Activated CD4-positive, alpha-beta T cell treated with anti-CD3 and anti-CD28 coated beads for 48 hours (primary cell): ENCODE measurements around the gene ESRRB.
A peak's percentile ranks its signal among the peaks of the same experiment; 100 is the strongest.

Experiments used
- DNase-seq: peaks from one replicate; pipeline ENCODE4 v3.0.0-alpha.2; 2020

The ESRRB gene

DNA sequence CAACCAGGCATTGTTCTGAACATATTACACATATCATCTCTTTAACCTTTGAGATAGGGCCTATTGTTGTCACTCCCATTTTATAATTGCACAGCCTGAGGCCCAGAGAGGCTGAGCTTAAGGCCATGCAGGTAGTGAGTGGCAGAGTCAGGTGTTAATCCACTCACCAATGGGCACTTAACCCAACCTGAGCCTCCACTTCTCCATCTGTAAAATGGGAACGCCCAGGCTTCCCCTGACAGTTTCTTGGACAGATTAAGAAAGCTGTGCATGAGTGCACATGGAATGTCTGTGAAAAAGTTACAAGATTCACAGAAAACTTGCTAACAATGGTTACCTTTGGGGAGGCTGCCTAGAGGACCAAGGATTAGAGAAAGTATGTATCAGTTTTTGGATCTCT is 32.9 kb downstream of the ESRRB start:
- no peak for DNase-seq

DNA sequence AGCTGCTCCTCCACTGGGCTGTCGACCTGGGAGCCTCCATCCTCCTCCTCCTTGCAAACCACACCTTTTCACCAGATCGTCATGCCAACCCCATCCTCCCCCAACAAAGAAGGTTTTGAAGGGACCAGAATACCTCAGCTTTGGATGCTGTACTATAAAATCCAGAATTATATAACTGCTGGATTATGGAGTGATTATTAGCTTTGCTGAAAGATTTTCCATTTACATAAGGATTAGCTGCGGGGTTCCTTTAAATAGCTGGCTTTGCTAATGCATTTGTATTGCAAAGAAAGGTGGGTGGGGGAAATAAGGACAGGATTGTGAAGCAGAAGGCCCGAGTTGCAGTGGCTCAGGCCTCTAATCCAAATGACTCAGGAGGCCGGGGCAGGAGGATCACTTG is 36.6 kb downstream of the ESRRB start:
- no peak for DNase-seq

DNA sequence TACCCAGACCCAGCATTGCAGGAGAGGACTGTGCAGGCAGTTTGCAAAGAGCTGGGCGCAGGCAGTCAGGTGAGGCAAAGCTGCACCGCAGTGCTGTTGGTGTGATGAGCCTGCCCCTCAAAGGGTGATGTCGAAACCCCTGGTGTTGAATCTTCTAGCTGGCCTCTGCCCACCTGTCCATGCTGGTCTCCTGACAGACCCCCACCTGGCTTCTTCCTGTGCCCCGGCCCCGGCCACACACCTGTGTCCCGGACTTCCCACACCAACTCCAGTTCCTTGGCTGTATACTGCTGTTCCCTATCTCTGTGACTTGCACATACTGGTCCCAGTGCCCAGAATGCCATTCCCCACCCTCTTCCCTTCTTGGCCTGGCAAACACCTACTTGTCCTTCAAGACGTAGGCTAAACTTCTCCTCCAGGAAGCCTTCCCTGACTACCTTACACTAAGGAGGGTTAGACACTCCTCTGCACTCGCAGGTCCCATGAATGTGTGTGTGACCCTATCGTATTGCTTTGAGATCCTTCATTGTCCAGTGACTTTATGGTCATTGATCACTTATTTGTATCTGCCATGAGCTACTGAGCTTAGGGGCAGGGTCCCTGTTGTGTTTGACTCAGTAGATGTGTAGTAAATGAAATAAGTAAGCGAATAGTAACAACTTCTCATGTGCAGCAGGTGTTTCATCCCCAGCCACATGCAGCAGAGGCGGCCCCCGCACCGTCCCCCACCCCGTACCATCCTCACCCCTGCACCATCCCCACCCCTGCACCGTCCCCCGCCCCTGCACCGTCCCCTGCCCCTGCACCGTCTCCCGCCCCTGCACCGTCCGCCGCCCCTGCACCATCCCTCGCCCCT is 37.4 kb downstream of the ESRRB start:
- no peak for DNase-seq

DNA sequence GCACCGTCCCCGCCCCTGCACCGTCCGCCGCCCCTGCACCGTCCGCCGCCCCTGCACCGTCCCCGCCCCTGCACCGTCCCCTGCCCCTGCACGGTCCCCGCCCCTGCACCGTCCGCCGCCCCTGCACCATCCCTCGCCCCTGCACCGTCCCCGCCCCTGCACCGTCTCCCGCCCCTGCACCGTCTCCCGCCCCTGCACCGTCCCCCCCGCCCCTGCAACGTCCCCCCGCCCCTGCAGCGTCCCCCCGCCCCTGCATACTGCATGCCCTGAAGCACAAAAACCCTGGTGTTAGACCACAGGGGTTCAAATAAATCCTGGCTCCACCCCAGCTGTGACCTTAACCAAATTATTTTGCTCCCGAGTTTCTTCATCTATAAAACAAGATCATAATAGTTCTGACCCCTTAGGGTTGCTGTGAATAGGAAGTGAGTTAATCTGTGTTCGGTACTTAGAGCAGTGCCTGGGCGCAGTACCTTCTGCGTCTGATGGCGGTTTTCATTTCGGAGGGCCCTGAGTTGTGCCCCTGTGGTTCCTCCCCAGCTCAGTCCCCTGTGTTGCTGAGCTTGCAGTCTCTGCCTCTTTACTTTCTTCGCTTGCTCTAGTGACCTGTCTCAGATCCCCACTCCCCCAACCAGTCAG is 38.1 kb downstream of the ESRRB start:
- no peak for DNase-seq

DNA sequence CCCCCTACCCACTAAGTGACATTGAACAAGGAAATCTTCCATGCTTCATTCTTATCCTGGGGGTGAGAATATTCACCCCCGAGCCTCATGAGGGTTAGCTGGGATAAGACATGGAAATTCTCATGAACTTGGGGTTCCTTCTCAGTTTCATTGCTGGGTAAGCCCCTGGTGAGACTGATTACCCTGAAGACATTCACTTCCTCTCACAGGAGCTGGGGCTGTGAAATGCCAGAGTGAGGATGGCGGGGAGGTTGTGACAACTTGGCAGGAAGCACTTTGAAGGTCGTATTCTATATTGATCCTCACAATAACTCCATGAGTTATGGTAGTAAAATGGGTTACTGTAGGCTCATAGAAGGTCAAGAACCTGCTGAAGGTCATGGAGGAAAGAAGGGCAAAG is 43.5 kb downstream of the ESRRB start:
- DNase-seq = no peak

DNA sequence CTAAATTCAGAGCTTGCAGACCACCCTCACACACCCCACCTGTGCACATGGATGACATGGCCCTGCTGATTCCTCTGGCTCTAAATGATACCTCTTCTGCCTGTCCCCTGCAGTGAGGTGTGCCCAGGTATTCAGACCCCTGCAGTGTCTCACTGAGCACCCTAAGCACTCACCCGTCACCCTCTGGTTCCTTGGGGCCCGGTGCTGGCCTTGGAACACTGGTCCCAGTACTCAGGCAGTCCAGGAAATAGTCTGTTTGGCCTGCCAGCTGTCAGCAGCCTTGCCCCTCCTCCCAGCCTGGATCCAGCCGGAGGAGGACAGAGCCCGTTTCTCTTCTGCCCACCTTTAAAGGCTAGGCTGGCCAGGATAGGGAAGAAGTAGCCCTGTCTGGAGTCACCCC is 44.9 kb downstream of the ESRRB start:
- no peak for DNase-seq

DNA sequence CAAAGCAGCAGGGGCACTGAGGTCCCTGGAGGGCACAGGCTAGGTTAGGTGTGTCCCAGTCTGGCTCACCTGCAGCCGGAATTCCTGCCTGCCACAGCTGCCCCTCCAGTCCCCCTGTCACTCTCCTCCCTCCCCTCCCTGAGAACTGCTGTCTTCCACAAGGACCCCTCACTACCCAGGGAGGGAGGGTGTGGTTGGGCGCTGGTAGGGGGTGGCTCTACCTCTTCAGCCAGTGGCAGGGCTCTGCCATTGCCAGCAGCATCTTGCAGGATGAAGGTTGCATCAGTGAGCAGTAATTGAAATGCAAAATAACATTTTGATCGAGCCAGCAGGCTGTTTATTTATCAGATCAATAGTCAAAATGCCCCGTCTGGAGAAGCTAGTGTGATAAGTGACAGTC is 45.7 kb downstream of the ESRRB start:
- DNase-seq = no peak

DNA sequence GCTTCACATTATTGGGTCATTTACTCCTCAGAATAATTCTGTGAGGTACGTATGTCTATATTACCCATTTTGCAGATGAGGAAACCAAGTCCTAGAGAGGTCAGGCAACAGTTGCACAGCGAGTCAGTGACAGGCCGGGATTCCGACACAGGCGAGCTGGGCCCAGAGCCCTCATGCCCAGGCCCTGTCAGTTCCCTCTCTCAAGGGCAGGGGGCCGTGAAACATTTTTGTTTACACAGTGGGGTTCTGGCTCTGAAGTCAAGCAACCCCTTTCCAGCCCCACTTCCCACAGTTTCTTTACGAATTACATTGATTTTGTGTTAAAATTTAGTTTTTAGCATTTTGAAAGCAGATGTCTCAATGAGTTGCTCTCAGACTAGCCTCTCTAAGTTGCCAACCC is 46.7 kb downstream of the ESRRB start:
- no peak for DNase-seq

DNA sequence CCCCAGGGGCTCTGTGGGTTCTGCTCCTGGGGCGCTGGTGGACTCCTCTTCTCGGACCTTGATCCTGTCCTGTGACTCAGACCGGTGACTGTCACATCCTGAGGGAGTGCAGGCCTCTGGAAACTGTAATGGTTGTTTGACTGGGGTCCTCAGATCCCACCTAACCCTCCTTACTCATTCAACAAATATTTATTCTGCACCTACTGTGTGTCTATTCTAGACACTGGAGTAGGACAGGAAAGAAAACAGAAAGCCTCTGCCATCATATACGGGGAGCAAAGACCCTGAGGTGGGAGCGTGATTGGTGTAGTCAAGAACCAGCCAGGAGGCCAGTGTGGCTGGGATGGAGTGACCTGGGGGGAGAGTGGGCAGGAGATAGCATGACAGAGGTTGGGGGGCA is 47.6 kb downstream of the ESRRB start:
- no peak for DNase-seq

DNA sequence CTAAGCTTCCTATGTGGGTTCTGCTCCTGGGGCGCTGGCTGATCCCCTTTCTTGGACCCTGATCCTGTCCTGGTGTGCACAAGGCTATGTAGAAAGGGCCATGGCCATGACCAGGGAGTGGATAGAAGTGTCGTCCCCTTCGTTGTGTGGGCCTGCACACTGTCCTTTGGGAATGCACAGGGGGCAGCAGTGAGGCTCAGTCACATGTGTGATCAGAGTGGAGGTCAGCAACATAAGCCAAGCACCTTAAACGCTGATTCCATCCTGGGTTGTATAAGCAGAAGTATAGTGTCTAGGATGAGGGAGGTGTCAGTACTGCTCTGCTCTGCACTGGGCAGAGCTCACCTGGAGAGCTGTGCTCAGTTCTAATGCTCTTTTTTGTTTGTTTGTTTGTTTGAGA is 48.4 kb downstream of the ESRRB start:
- DNase-seq = no peak

DNA sequence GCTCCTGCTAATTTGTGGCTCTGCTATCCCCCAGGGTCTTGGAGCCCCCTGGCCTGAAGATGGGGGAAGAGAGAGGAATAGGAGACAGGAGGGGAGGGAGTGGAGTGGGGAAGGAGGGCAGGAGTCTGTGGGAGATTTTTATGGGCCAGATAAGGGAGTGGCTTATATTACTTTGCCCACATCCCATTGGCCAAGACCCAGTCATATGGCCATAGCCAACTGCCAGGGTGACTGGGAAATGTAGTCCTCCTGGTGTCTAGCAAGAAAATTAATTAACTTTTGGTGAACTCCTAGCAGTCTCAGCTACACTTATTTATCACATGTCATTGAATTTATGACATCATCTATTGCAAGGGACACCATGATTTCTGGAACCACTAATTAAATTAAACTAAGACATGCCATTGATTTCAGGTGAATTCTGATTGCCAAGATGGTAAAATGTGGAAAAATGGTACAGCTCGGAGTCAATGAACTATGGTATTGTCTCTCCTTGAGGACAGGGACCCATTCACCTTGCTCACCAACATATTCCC is 50.3 kb downstream of the ESRRB start:
- DNase-seq = no peak

DNA sequence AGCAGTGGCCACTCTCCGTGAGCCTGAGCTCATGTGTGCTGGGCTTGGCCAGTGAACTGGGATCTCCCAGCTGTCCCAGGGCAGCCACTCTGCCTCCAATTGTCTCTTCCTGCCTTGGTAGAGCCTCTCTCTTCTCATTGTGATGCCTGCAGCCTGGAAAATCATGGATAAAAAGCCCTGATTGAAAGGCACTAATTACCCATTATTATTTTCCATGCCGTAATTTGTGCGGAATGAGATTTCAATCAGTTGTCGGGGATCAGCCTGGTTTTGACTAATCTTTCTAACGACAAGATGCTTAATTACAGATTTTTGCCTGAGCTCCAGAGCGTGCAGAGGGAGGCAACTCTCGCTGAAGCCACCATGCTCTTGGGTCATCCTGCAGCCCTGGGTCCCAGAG is 52.7 kb downstream of the ESRRB start:
- no peak for DNase-seq

DNA sequence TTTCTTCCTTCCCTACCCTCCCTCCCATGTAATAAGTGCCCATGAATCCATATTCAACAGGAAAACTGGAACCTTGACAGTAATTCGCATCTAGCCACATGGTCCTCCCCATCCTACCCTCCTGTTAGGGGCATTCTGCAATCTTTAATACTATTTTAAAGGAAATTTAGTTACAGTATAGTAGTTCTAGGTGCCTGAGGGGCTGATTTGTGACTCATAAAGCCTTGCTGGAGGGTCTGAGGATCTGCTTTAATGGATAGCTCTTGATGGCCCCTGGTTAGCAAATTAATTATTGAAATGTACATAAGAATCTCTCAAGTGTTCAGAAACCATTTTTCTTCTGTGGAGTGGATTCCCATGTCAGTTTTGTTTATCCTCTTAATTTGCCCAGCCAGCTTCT is 54.1 kb downstream of the ESRRB start:
- no peak for DNase-seq

DNA sequence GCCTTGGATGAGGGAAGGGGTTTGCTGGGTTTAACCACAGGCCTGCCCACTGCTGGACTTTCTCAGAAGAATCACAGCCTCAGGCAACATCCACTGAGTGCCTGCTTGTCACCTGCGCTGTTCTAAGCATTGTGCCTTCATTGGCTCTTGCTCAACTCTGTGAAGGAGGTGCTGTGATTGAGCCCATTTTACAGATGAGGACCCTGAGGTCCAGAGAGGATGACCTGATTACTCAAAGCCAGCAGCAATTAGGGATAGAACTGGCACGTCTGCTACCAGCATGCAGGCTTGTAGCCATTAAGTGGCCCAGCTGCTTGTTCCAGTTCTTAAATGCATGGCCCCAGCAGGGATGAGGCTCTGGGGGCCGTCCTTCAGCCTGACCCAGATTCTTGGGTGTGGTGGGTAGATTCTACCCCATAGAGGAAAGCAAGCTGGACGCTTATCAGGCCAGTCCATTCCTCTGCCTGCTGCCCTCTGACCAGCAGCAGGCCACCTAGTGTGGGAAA is 54.6 kb downstream of the ESRRB start:
- DNase-seq = no peak

DNA sequence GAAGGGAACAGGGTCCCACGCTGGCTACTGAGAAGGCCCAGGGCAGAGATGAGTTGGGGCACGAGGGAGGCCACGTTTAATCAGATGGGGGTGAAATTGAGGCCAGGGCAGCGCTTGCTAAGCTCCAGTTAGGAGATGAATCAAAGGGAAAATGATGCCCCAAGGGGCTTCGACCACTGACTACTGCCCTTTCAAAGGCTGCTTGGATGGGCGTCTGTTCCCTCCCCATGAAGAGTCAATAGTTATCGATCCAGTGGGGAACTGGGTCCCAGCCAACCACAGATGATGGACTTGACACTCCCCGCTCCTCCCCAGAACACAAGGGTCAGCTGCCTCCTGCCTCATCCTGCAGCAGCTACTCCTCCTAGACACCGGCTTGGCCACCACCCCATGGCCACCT is 55.6 kb downstream of the ESRRB start:
- no peak for DNase-seq

DNA sequence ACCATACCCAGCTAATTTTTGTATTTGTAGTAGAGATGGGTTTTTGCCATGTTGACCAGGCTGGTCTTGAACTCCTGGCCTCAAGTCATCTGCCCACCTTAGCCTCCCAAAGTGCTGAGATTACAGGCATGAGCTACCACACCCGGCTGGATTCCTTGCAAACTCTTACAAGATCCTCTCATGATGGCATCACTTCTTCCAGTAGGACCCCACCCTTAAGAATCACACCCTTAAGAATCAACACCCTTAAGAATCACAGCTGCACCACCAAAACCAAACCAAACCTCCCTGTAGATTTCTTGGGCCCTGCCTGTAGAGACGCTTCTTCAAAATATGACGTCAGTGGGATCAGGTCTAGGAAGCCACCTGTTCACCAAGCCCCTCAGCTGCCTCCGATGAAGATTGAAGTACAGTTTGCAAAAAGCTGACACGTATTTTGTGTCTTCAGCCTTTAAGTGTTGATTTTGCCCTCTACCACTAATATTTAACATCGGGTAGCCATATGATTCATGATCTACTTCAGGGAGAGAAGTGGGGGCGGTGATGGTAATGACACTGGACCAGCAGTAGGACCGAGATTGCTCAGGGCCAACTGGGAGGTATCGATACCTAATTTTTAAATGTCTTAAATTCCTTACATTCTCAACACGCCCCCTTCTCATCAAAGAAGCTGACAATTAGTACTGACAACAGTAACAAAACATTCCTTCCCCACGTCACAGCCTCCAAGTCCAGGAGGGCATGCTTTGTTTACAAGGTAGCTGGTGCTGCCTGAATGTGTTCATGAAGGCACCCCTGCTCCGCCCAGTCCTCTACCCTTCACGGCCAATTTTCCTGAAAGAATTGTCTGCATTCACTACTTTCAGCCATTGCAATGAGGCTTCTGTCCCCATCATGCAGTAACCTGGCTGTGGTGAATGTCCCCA is 57.2 kb downstream of the ESRRB start:
- no peak for DNase-seq

DNA sequence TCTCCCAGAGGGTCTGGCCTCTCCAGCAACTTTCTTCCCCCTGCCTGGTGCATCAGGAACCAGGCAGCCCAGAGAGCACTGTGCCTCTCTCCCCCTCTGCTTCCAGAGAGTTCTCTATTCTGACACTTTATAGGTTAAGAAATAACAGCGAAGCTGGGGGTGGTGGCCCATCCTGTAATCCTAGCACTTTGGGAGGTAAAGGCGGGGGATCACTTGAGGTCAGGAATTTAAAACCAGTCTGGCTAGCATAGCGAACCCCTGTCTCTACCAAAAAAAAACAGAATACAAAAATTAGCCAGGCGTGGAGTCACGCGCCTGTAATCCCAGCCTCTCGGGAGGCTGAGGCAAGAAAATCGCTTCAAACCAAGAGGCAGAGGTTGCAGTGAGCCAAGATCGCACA is 58.3 kb downstream of the ESRRB start:
- no peak for DNase-seq

DNA sequence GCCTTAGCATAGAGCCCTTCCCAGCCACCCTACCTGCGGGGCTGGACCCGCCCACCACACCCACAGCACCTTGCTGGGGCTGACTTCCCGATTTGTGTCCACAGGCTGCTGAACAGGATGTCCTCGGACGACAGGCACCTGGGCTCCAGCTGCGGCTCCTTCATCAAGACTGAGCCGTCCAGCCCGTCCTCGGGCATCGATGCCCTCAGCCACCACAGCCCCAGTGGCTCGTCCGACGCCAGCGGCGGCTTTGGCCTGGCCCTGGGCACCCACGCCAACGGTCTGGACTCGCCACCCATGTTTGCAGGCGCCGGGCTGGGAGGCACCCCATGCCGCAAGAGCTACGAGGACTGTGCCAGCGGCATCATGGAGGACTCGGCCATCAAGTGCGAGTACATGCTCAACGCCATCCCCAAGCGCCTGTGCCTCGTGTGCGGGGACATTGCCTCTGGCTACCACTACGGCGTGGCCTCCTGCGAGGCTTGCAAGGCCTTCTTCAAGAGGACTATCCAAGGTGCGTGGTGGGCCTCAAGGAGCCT is 63.4 kb downstream of the ESRRB start:
- no peak for DNase-seq

DNA sequence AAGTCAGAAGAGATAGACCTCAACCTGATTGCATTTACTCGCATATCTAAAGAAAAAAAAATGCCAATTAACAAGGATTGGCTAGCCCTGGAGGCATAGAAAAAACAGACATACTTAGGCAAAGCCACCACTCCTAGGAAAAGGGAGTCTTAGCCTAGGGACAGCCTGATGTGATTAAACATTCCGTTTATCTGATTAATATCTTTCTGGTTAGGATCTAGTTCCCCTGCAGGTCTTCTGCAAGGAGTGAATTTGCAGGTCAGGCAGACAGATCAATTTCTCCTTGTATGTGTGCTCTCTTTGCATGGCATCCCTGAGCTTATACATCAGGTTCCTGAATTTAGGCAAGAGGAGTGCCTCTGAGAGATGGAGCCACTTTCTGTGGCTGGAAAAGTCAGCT is 70.5 kb downstream of the ESRRB start:
- no peak for DNase-seq

DNA sequence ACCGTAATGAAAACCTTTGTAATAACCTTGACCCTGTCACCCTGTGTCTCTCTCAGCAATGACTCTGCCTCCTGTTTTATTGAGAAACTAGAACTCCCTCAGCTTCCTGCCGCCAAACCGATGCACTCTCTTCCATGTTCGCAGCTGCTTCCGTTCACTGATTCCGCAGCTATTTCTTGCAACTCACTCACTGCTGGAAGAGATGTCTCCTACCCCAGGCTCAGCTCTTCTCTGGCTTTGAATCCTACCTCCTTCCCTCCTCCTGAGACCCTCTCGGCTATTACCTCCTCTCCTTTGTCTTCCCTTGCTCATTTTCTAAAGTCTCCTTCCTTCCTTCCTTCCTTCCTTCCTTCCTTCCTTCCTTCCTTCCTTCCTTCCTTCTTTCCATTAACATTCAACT is 71.0 kb downstream of the ESRRB start:
- no peak for DNase-seq

DNA sequence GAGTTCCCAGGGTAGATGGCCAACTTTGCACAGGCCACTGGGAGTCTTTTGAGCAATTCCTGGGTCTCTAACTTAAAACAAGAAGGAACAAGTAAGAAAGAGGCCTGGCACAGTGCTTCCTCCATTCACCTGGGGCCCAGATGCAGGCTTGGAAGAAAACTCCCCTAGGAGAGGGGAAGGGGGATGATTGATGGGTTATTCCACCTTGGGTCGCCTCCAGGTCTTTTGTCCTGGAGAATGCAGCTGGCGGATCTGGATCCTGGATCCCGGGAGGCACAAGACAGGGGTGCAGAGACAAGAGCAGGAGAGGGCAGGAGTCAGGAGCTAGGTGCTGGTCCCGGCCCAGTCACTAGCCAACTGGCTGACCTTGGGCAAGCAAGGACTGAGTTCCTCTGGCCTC is 74.5 kb downstream of the ESRRB start:
- no peak for DNase-seq

DNA sequence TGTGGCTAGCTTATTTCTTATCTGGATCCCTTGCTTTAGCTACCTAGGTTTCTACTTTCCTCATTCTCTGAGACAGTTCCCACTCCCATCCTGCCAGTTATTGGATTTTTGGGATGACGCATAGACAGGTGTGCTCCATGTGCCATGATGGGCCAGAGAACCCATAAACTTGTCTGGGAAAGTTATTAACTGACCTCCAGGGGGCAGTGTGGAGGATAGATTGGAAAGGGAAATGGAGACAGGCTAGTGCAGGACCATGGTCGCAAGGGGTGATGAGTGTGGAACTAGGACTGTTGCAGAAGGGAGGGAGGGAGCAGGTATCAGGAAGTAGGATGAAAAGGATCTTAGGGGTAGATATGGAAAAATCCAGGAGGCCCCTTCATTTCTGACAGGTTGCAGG is 80.3 kb downstream of the ESRRB start:
- DNase-seq = peak; percentile 64
